Stimulated activated CD8-positive, alpha-beta memory T cell treated with anti-CD3 and anti-CD28 coated beads, Interleukin-12 subunit alpha, Interleukin-12 subunit beta, amount 100 ng/mL, for 24 hours (primary cell): ENCODE results near the gene THOP1.

ENCODE experiments used
- DNase-seq: peaks from one replicate; pipeline ENCODE4 v3.0.0-alpha.2; 2020; ENCODE audit errors: extremely low read depth

Gene THOP1

GRCh38 chr19:2804156-2805004, 19.1 kb downstream of the THOP1 start:
- no peak for DNase-seq

DNA sequence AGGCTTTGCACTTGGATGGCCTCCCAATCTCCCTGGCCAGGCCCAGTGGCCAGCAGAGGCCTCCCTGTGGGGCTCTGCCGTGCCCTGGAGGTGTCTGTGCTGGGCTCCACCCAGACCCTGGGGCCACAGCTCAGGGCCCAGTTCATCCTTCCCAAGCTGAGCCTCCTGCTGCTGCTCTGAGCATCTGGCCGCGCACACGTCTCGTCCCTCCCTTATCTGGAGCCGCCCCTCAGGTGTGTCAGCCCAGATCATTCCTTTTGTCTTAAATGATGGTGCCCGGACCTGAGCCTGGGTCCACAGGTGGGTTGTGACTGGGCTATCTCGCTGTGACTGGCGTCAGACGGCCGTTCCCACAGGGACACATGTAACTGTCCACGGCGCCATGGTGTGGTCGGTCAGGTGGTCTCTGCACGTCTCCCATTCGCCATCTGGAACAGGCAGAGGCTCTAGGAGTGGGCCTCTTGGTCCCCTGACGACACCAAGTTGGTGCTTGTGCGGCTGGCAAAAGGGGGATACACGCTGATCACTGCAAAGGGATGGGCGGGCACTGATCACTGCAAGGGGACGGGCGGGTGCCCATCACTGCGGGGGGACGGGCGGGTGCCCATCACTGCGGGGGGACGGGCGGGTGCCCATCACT, 20.1 kb downstream of the THOP1 start:
- no peak for DNase-seq

DNA sequence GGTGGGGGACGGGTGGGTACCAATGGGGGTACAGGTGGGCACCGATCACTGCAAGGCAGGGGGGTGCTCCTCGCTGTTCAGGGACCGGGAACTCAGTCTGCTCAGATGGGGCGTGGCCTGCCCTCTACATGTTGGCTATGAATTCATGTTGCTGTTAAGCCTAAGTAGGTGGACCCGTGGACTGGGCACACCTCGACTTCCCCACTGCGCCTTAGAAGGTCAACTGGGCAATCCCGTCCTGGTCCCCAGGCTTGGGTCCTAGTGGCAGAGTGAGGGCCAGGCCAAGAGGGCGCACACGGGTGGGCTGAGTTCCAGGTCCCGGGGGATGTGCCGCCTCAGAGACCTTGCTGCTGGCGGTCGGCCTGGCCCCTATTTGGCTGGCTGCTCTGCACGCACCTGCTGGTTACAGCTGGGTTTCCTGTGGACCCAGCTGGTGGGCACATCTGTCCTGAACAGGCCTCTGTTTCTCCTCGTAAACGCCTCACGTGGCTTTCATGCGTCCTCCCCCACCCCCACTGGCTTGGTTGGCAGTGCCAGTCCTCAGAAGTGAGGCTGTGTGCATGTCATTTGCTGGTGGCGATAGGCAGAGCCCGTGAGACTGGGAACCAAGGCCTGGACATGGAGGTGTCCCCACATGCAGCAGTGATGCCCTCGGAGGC, 20.8 kb downstream of the THOP1 start:
- no peak for DNase-seq

GRCh38 chr19:2806736-2807378, 21.6 kb downstream of the THOP1 start:
- no peak for DNase-seq

GRCh38 chr19:2807379-2808128, 22.3 kb downstream of the THOP1 start:
- no peak for DNase-seq

DNA sequence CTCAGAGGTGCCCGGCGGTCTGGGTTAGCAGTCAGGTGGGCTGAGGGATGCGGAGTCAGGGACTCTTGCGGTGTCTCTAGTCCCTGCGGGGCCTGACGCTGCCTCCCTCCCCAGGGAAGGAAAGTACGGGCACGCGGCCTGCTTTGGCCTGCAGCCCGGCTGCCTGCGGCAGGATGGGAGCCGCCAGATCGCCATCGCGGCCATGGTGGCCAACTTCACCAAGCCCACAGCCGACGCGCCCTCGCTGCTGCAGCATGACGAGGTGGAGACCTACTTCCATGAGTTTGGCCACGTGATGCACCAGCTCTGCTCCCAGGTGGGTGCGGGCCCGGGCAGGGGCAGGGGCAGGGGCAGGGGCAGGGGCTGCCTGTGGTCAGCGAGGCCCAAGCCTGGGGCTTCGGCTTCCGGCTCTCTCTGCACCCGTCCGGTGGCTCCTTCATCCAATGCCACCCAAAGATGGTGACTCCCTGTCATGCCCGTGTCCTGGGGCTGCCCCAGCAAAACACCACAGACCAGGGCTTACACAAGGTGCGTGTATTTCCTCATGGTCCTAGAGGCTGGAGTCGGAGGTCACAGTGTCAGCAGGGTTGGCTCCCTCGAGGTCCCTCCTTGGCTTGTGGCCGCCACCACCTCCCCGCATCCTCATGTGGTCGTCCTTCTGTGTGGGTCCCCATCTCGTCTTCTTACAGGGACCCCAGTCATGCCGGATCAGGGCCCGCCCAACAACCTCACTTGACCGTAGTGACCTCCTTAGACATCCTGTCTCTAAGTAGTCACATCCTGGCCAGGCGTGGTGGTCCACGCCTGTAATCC, 23.0 kb downstream of the THOP1 start:
- no peak for DNase-seq

DNA sequence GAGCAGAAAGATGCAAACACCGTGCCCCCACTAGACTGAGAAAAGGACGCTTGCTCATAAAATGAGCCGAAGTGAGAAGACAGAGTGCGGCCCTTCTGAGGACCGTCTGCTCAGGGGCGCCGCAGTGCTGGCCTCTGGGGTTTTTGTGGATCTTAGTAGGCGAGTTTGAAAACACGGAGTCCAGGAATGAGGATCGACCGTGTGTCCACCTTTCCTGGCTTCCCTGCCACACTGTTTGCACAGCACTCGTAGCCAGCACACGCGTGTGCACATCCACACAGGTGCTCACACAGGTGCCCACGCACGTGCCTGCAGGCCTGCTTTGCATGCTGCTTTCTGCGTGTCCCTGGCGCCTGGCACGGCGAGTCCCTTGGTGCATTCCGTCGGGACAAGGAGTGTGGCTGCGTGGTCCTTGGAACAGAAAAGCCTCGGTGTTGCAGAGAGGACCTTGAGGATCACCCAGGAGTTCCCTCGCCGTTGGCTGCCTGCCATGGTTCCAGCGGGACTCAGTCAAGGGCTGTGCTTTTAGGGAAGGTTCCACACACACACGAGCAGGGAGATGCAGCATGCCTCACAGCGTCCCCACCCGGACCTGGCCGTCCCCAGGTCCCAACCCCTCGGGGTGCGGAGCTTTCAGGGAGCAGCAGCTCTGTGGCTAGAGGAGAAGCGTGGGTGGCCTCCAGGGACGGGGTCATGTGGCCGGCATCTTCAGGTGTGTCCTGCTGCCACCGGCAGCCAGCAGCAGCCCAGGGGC, 24.3 kb downstream of the THOP1 start:
- no peak for DNase-seq

DNA sequence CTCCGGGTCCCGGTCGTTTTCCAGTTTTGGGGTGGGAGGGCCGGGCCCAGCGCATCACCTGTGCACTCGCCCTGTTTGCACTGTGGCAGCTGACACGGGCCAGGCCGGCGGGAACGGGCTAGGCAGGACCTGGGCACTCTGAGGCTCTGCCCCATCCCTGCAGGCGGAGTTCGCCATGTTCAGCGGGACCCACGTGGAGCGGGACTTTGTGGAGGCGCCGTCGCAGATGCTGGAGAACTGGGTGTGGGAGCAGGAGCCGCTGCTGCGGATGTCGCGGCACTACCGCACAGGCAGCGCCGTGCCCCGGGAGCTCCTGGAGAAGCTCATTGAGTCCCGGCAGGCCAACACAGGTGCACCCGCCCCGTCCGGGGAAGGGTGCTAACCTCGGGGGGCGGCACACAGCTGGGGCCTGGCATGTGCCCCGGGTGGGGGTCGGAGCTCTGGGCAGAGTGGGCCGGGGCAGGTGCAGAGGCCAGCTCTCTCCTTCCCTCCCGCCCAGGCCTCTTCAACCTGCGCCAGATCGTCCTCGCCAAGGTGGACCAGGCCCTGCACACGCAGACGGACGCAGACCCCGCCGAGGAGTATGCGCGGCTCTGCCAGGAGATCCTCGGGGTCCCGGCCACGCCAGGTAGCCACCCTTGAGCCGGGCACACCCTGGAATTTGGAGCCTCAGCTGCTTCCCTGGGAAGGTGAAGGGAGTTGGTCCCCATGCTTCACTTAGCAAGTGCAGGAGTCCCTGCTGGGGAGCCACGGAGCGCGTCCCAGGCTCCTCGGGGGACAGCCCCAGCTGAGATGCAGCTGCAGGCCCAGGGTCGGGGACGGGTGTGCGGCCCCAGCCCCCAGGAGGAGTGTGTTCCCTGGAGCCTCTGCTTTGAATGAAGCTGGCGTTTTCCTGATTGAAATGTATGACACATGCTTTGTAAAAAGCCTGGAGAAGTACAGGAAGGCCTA, 25.1 kb downstream of the THOP1 start:
- DNase-seq: no peak

GRCh38 chr19:2811221-2811722, 26.0 kb downstream of the THOP1 start:
- DNase-seq: no peak

- no peak for DNase-seq
Measured at GRCh38 chr19:2811735-2812413, 26.6 kb downstream of the THOP1 start.

DNA sequence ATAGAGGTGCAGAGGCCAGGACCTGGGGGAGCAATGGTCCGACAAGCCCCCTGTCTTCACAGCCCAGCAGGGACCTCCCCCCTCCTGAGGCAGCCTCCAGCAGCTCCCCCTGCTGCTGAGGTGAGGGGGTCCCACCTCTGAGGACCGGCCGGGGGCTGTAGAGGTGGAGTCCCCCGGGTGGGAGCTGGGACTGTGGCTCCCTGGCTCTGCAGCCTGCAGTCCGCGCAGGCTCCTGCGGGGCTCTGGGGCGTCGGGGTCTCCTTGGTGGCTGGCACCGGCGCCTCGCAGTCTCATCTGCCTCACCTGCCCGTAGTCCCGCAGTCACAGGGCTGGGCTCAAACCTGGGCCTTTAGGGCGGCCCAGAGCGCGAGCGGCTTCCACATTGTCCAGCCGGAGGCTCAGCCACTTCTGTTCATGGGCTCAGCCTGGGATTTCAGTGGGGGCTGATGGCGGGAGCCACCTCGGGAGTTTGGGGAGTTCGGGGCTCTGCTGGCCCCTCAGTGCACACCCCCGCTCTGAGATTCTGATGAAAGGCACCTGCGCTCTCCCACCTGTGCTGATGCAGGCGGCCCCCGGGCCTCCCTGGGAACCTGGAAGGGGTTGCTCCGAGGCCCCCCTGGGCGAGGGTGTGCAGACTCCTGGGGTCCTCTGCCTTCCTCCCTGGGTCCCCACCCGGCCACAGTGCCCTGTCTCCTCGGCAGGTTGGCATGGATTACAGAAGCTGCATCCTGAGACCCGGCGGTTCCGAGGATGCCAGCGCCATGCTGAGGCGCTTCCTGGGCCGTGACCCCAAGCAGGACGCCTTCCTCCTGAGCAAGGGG, 27.3 kb downstream of the THOP1 start:
- DNase-seq: no peak

DNA sequence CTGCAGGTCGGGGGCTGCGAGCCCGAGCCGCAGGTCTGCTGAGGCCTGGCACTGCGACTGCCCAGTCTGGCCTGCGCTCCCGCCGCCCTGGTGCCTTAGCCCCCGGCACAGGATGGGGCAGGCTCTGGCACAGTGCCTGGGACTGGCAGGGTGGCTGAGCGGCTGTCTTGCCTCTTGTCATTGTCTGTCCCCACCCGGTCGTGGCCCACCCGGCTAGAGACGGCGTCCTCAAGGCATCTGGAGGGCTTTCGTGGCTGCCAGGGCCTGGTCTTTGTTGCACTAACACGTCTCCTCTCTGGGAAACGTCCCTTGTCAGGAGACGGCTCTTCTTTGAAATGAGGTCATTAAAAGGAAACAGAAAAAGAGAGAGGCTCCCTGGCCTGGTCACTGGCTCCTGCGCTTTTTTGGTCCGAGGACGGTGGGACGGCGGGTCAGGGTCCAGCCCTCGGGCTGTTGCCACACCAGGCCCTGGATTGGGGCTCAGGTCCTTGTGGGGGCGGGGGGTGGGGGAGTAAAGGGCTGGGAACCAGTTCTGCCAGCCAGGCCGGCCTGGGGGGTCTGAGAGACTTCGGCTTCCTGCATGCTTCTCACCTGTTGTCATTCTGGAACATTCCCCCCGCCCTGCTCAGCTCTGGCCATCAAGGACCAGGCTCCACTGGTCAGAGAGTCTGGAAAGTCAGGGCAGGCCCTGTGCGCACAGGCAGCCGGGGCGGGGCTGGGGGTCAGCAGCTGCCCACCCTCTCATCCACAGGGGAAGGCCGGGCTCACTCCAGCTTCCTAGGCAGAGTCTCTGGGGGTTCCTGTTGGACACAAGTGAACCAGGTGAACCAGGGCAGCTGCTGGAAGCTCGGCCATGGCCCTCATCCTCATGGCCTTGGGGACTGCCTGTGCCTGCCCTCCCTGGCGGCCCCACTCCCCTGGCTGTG, 28.2 kb downstream of the THOP1 start:
- no peak for DNase-seq

GRCh38 chr19:2814426-2814825, 29.1 kb downstream of the THOP1 start:
- no peak for DNase-seq

DNA sequence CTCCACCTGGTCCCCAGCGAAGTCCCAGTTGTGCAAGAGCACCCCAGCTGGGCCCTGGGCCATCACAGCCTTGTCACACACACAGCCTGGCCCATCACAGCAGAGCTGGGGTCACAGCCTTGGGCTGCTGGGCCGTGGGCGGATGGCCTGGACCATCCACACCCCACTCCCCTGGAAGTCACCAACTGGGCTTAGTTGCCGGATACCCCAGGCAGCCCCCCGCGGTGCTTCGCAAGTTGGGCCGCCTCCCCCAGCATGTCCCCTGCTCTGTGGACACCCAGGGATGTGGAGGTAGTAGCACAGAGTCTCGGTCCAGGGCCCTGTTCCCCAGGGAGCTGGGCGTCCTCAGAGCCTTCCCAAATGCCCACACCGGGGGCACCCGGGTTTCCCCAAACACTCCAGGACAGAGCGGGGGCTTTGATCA, 29.9 kb downstream of the THOP1 start:
- DNase-seq: no peak

DNA sequence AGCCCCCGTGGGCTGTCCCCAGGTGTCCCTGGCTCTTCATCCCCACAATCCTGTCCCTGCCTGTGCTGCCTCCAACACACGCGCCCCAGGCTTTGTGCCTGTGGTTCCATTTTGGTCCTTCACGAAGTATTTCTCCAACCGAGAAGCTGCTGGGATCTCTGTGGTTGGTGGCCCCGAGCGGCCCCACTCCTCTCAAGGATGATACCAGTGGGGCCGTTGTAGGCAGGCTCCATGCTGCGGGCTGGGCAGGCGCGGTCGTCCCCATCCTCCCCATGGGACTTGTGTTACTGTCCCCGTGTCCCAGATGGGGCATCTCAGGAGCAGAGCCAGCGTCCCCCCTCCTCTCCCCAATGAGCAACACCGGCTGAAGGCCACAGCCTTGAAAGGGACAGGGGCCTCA, 30.6 kb downstream of the THOP1 start:
- no peak for DNase-seq

DNA sequence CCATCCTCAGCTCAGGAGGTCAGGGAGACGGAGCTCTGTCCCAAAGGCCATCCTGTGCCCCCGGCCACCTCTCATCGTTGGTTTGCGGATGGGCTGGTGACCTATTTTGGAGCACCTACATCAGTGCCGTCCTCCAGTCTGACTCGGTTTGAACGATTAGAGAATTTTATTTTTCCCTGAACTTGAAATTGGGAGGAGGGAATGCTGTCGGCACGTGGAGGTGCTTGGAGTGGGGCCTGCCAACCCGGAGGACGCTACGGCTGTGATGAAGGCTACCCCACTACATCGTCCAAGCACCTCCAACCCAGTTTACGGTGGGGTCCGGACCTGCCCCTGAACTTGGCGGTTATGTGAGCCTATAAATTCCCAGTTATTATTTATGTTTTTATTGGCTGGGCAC, 31.3 kb downstream of the THOP1 start:
- DNase-seq: no peak
